ENCODE data around the gene DHX35.
"Not testable (repeated sequence)": the region's sequence is repeated elsewhere in the genome, so short reads cannot be mapped to it uniquely, and the experiment has no call there.

Gene DHX35

DNA sequence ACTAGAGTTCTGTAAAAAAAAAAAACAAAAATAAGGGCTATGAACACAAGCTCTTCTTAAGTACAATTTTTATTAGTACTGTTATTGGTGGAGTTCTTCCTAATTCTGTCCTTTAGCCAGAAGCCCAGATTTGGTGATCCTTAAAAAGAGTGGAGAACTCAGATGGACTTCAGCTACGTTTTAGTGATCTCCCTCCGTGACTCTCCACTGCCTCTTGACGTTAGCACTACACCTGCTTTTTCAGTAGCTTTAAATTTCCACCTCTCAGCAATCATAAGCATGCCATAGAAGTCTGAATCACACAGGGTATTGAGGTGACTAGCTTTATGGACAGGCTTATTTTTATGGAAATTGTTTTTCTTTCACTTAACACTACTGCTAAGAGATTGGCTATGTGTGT, 17.7 kb downstream of the DHX35 start:
- DNase-seq (ENCODE audit: low read depth), result no peak

DNA sequence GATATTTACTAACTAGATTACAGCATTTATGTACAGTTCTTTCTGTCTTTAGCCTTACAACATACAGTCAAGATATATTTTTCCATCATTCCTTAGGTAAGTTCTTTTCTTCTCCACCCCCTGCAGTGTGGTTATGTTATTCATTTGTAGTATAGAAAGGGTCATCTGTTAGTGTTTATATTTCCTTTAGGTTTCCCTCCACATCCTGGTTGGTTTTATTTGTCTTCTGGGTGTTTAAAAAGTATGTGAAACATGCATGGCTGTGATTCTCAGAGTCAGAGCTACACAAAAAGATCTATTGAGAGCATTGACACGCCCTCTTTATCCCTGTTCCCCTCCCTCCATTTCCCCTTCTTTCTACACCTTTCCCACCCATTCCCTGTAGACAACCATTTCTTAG, 20.1 kb downstream of the DHX35 start:
- no peak for DNase-seq (ENCODE audit: low read depth)

DNA sequence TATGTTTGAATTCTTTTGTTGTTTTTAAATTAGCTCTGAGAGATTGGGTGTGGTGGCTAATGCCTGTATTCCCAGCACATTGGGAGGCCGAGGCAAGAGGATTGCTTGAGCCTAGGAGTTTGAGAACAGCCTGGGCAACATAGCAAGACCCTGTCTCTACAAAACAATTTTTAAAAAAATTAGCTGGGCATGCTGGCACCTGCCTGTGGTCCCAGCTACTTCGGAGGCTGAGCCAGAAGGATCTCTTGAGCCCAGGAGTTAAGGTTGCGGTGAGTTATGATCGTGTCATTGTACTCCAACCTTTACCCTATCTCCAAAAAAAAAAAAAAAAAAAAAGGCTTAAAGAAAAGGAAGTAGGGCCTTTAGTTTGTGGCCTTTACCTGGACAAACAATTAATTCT, 22.9 kb downstream of the DHX35 start:
- no peak for DNase-seq (ENCODE audit: low read depth)

DNA sequence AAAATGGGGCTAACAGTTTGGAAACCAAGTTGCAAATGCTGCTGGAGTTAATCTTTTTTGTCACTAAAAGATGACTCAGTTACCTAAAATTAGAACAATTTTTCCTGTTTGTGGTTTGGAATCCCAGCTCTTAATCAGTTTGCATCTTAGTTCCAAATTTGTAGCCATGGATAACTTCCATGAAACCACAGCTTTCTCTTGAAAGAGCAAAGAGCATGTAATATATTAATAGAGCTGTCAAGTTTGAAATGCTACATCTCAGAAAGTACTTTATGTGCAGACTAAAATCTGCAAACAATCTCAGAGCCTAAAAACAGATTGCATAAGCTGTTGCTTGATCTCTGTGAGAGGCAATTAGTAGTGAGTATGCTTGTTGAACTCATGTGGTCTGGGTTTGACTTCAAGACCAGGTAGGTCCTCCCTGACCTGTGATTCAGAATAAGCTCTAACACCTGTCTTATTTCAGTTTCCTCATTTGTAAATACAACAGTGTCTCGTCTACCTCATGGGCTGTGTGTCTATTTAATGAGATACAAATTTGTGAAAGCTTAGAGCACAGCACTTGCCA, 23.5 kb downstream of the DHX35 start:
- no peak for DNase-seq (ENCODE audit: low read depth)

- DNase-seq (ENCODE audit: low read depth), result no peak
Measured at GRCh38 chr20:38986663-38987062, 24.5 kb downstream of the DHX35 start.

DNA sequence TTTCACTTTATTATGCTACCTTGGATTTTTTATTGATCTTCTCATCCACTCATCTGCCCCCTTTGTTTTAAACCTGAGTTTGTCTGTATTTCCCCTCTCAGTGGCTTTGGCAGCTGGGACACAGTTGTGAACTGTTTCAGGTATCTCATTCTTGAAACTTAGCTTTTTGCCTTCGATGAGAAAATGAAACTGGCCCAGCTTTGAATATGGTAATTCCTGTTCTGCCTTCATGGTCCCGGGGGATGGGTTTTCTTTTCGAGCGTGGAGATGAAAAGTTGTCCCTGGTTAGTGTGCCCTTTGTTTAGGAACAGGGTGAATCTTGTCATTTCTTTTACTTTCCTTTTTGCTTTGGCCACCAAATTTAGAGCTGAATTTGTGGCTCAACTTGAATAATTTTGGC, 25.6 kb downstream of the DHX35 start:
- no peak for DNase-seq (ENCODE audit: low read depth)

GRCh38 chr20:38990728-38991127, 28.6 kb downstream of the DHX35 start:
- DNase-seq (ENCODE audit: low read depth), result no peak

- no peak for DNase-seq (ENCODE audit: low read depth)
Measured at GRCh38 chr20:38991814-38992704, 29.9 kb downstream of the DHX35 start.

DNA sequence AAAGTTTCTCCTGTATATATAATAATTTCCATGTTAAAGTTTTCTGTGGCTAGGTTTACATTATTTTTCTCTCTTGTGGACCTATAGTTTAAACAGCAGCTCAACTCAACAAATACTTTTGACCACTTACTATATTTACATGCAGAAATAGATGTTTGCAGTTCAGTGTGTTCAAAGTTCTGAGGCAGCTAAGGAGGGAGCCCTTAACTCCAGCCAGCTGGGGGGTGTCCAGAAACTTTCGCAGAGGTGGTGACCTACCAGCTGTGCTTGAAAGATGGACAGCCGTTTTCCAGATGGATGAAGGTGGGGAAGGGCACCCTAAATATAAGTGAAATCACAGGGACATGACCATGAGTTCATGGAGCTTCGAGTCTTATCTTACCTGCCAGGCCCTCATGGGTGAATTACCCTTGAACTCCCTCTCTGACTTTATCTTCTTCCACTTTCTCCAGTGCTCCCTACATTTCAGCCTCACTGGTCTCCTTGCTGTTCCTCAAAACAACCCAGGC, 33.4 kb downstream of the DHX35 start:
- no peak for DNase-seq (ENCODE audit: low read depth)

- not testable (repeated sequence) for DNase-seq (ENCODE audit: low read depth)
Measured at GRCh38 chr20:38996866-38997265, 34.7 kb downstream of the DHX35 start.

DNA sequence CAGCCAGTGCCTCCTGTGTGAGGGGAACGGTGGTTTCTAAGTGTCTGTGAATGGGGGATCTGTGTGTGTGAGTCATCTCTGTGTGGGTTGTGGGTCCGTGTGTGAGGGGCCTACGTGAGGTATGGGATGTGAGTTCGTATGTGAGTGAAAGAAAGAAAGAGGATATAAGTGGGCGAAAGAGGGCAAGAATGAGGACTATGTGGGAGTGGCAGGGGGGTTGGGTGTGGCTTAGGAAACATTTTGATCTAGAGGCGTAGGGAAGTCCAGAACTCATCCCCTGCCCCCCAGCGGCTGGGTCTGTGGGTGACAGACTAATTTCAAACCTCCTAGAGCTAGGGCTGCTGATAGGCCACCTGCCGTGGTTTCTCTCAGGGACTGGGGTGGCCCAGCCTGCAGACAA, 35.5 kb downstream of the DHX35 start:
- DNase-seq (ENCODE audit: low read depth), result peak; percentile 42

DNA sequence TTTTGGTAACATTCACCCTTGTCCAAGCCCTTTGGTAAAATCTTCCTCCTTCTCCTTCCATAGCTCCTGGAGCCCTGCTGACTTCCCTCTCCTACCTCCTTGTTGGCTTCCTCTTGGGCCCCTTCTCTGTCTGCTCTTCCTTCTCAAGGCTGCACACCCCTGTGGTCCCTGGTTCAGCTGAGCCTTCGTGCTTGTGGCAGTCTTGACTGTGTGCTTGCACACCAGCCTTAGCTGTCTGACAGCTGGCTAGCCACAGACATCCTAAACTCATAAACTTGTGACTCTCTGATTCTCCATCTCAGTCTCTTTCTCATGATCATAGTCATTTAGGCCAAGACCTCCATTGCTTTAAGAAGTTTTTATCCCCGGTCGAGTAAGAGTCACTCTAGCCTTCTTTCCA, 37.1 kb downstream of the DHX35 start:
- no peak for DNase-seq (ENCODE audit: low read depth)

DNA sequence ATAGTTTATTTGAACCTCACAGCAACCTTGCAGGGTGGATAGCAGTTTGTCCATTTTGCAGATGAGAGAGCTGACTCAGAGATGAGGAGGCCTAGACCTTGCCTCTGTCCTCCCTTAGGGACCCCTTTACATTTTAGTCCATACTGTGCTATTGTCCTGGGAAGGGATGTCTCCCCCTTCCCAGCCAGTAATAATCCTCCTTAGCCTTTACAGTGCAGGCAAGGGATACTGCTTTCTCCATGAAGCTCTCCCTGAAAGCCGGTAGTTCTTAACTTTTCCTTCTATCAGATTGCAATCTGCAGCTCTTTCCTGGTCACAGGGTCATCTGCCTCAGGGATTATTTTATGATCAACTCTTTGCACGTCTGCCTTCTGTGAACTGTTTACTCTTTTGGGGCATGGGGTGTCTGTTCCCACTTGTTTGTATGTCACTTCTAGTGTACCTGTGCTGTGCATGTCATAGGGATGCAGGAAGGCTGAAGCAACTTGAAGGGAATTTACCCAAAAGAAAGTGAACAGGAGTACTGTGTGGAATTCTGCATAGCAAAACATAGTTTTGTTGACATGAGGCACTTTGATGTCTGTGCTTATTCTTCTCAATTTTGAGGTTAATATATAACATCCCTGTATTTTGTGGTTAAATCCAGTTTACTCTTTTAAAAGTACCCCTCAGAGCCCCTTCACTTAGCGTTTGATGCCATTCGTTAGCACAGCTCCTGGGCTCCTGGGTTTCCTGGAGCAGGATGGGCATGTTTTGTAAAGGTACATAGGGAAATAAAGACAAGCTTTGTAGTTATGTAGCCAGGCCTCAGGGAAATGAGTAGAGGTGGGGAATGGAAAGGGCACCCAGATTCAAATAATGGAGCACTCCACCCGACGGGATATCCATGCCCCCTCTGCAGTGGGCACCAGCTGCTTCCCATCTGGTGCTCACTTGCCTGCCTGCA, 38.1 kb downstream of the DHX35 start:
- DNase-seq (ENCODE audit: low read depth), result no peak

- DNase-seq (ENCODE audit: low read depth), result no peak
Measured at GRCh38 chr20:39004508-39004907, 42.4 kb downstream of the DHX35 start.

DNA sequence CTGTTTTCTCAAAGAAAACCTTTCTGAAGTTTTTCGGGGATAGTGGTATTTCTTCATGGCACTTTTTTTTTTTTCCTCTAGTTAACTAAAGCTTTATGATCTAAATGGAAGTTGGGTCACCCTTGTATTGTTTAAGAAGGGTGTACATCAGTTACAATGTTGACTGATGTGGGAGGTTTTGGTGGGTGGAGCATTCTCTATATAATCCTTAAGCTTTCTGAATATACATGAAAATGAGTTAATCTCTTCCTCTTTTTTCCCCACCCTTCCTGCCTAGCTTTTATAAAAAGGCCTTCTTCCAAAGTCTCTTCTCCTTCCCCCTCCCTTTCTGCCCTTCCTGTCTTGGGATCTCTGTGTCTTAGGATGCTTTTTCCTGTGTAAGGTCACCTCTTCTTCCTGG, 47.2 kb downstream of the DHX35 start:
- DNase-seq (ENCODE audit: low read depth), result no peak

DNA sequence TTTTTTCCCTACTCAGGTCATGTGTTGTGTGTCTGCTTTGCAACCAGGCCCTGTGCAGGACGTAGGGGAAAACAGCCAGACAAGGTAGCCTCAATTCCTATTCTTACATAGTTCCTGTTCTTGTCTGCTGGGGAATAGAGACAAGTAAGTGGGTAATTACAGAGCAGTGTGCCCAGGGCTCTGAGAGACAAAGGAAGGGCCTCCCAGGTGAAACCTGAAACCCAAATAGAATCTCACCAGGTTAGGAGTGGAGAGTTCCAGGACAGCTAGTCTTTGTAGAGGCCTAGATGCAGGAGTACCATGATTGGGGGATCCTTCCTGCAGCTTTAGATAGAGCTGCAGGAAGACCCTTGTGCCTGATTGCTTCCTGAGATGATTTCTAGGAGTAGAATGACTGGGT, 48.4 kb downstream of the DHX35 start:
- DNase-seq (ENCODE audit: low read depth), result no peak

- no peak for DNase-seq (ENCODE audit: low read depth)
Measured at GRCh38 chr20:39013662-39014109, 51.5 kb downstream of the DHX35 start.

GRCh38 chr20:39016041-39016440, 53.9 kb downstream of the DHX35 start:
- no peak for DNase-seq (ENCODE audit: low read depth)

GRCh38 chr20:39016506-39016905, 54.4 kb downstream of the DHX35 start:
- no peak for DNase-seq (ENCODE audit: low read depth)

DNA sequence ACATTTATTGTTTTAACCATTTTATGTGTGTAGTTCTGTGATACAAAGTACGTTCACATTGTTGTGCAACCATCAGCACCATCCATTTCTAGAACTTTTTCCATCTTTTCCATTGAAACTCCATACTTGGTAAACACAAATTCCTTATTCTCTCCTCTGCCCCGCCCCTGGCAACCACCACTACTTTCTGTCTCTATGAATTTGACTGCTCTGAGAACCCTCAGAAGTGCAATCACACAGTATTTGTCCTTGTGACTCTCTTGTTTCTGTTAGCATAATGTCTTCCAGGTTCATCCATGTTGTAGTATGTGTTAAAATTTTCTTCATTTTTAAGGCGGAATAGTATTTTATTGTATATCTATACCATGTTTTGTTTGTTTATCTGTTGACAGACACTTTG, 56.9 kb downstream of the DHX35 start:
- no peak for DNase-seq (ENCODE audit: low read depth)

GRCh38 chr20:39019805-39020325, 57.7 kb downstream of the DHX35 start:
- DNase-seq (ENCODE audit: low read depth), result no peak

GRCh38 chr20:39021748-39022147, 59.6 kb downstream of the DHX35 start:
- no peak for DNase-seq (ENCODE audit: low read depth)
